ENCODE results near the gene ATP2C2.
"Not testable (repeated sequence)": the region's sequence is repeated elsewhere in the genome, so short reads cannot be mapped to it uniquely, and the experiment has no call there.

ATP2C2 gene

GRCh38 chr16:84367297-84367680 is 1.0 kb upstream of the ATP2C2 start:
- no peak for DNase-seq

- DNase-seq, result no peak
Measured at GRCh38 chr16:84367750-84368307, 509 bp upstream of the ATP2C2 start.

- DNase-seq, result no peak
Measured at GRCh38 chr16:84369105-84369504, 767 bp downstream of the ATP2C2 start.

GRCh38 chr16:84369938-84370627 is 1.7 kb downstream of the ATP2C2 start:
- no peak for DNase-seq

- no peak for DNase-seq
Measured at GRCh38 chr16:84370723-84371552, 2.6 kb downstream of the ATP2C2 start.

- DNase-seq, result no peak
Measured at GRCh38 chr16:84371553-84371865, 3.2 kb downstream of the ATP2C2 start.

GRCh38 chr16:84373907-84374489 is 5.7 kb downstream of the ATP2C2 start:
- DNase-seq, result no peak

- DNase-seq, result no peak
Measured at GRCh38 chr16:84378099-84378498, 9.8 kb downstream of the ATP2C2 start.

- no peak for DNase-seq
Measured at GRCh38 chr16:84378567-84378966, 10.2 kb downstream of the ATP2C2 start.

GRCh38 chr16:84379008-84379708 is 10.8 kb downstream of the ATP2C2 start:
- no peak for DNase-seq

- DNase-seq, result no peak
Measured at GRCh38 chr16:84379709-84380362, 11.5 kb downstream of the ATP2C2 start.

- no peak for DNase-seq
Measured at GRCh38 chr16:84380405-84380804, 12.1 kb downstream of the ATP2C2 start.

- no peak for DNase-seq
Measured at GRCh38 chr16:84382396-84382795, 14.1 kb downstream of the ATP2C2 start.

- DNase-seq, result no peak
Measured at GRCh38 chr16:84383106-84383505, 14.8 kb downstream of the ATP2C2 start.

- DNase-seq, result no peak
Measured at GRCh38 chr16:84386047-84386446, 17.7 kb downstream of the ATP2C2 start.

- DNase-seq, result no peak
Measured at GRCh38 chr16:84387021-84387420, 18.7 kb downstream of the ATP2C2 start.

GRCh38 chr16:84390131-84390785 is 21.9 kb downstream of the ATP2C2 start:
- no peak for DNase-seq

GRCh38 chr16:84391151-84392030 is 23.1 kb downstream of the ATP2C2 start:
- no peak for DNase-seq

GRCh38 chr16:84392031-84392360 is 23.7 kb downstream of the ATP2C2 start:
- no peak for DNase-seq

- not testable (repeated sequence) for DNase-seq
Measured at GRCh38 chr16:84396082-84396481, 27.7 kb downstream of the ATP2C2 start.

GRCh38 chr16:84396537-84397008 is 28.2 kb downstream of the ATP2C2 start:
- DNase-seq, result no peak
